ENCODE data around the gene LIPJ. TPM values are rescaled to one million over a fixed set of nuclear protein-coding genes. Genes with fewer than 3 reads are reported as not detected.

The LIPJ gene
- total RNA-seq, 1 experiment from 2014 or later = not detected

DNA sequence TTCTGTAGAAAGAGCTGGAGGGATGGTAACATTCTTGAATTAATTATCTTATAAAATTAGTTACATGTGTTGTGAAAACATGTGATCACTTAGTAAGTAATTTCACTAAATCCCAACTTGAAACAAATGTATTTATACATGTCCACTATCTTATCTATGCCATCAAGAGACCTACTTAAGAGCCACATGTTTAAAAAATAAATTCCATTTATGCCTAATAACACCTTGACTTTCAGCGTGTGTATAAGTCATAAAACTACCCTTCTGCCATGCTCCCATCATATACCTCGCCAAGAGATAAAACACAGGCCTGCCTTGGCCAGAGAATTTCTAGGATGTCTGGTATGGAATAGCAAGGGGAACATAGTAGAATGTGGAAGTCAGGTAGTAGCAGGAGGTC is 37.3 kb downstream of the LIPJ start:
- no peak for DNase-seq (ENCODE audit: low read depth, low spot score)
- no peaks in the 10 kb centered on the region for H3K9me2 ChIP-seq (ENCODE audit: insufficient read depth)
- intact Hi-C loops (cut with micrococcal nuclease) = no loop called here
- H4K20me1 ChIP-seq (ENCODE audit: insufficient read depth) = no peaks in the 10 kb centered on the region
- H3K4me2 ChIP-seq (ENCODE audit: low read length) = no peak overlapping the region
- H3K9ac ChIP-seq (ENCODE audit: low read length) = no peak overlapping the region
- CTCF ChIA-PET = no interaction called here
- no peaks in the 10 kb centered on the region for H3K9me3 ChIP-seq (ENCODE audit: control insufficient read depth in 1 of 2, insufficient read depth in 1 of 2, low read depth in 1 of 2, low read length in 2 of 2)
- ATAC-seq = no peak
- H2AFZ ChIP-seq (ENCODE audit: low read depth, low read length, poor library complexity, severe bottlenecking) = no peak overlapping the region
- H3K27ac ChIP-seq (ENCODE audit: low read depth, low read length) = no peak overlapping the region
- POLR2A ChIA-PET = no interaction called here
- RAD21 ChIA-PET (ENCODE audit: low non-redundant PET in 1 of 2, low total read pairs in 2 of 2, uncharacterized antibody in 2 of 2, unreplicated experiment in 2 of 2) = no interaction called here
- H3K4me1 ChIP-seq (ENCODE audit: control insufficient read depth in 1 of 2, insufficient read depth in 2 of 2, low read length in 2 of 2) = no peaks in the 10 kb centered on the region
- H3K79me2 ChIP-seq (ENCODE audit: insufficient read depth, low read length) = no peaks in the 10 kb centered on the region
- no TSS peak for BruUV-seq (replicated peaks)
- no peak overlapping the region for H3K4me3 ChIP-seq (replicated peaks in 1 of 2; ENCODE audit: low read depth in 1 of 2, low read length in 2 of 2)
- H3K36me3 ChIP-seq (ENCODE audit: control insufficient read depth in 1 of 2, insufficient read depth in 2 of 2, low read length in 2 of 2) = no peaks in the 10 kb centered on the region
- TF ChIP-seq YY1 (IDR thresholded peaks at IDR 0.05; ENCODE audit: extremely low read depth, insufficient replicate concordance, low read depth, low read length) (no peak), SIN3A (IDR thresholded peaks at IDR 0.05; ENCODE audit: low read depth) (no peak), POLR2A (IDR thresholded peaks at IDR 0.05; ENCODE audit: borderline replicate concordance, extremely low read depth, insufficient read depth, insufficient read length) (no peak), RAD21 (IDR thresholded peaks at IDR 0.05; ENCODE audit: low read depth) (no peak), TCF7L2 (IDR thresholded peaks at IDR 0.05; ENCODE audit: borderline replicate concordance, extremely low read depth, insufficient read depth, insufficient read length) (no peak), EZH2 (IDR thresholded peaks at IDR 0.05) (no peak), SP1 (IDR thresholded peaks at IDR 0.05; ENCODE audit: low read depth) (no peak)
- no peaks in the 10 kb centered on the region for H3K27me3 ChIP-seq (ENCODE audit: insufficient read depth, low read length)

DNA sequence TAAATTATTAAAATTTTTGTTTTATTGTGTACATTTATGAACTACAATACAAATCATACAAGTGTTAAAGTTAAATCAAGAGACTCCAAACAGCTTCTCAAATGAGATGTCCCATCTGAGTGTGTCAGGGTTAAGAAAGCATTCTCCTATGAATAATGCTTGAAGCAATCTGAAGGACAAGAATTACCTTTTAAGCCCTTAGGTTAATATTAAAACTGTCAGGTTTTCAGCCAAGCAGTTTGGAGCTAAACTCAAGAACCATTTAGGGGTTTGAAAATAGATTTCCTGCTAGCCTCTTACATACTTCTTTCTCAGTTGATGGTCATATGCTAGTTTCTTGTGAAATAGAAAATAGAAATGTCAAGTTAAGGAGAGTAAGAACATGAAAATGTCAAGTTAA is 38.3 kb downstream of the LIPJ start:
- BruUV-seq (replicated peaks) = no TSS peak
- H3K4me2 ChIP-seq (ENCODE audit: low read length) = no peak overlapping the region
- H3K9me2 ChIP-seq (ENCODE audit: insufficient read depth) = no peaks in the 10 kb centered on the region
- intact Hi-C loops (cut with micrococcal nuclease) = no loop called here
- H3K27me3 ChIP-seq (ENCODE audit: insufficient read depth, low read length) = no peaks in the 10 kb centered on the region
- TF ChIP-seq FOSL1 (IDR thresholded peaks at IDR 0.05; ENCODE audit: low read depth) (no peak), EZH2 (IDR thresholded peaks at IDR 0.05) (no peak), ZFX (IDR thresholded peaks at IDR 0.05) (no peak), CEBPB (IDR thresholded peaks at IDR 0.05; ENCODE audit: low read depth) (no peak), CBX3 (IDR thresholded peaks at IDR 0.05; ENCODE audit: low read depth) (no peak), TCF7L2 (IDR thresholded peaks at IDR 0.05; ENCODE audit: borderline replicate concordance, extremely low read depth, insufficient read depth, insufficient read length) (no peak), SP1 (IDR thresholded peaks at IDR 0.05; ENCODE audit: low read depth) (no peak), EGR1 (IDR thresholded peaks at IDR 0.05; ENCODE audit: low read depth) (no peak), EZH2phosphoT487 (IDR thresholded peaks at IDR 0.05; ENCODE audit: borderline replicate concordance) (no peak), RAD21 (IDR thresholded peaks at IDR 0.05; ENCODE audit: low read depth) (no peak)
- H3K4me3 ChIP-seq (replicated peaks in 1 of 2; ENCODE audit: low read depth in 1 of 2, low read length in 2 of 2) = no peak overlapping the region
- no peaks in the 10 kb centered on the region for H3K79me2 ChIP-seq (ENCODE audit: insufficient read depth, low read length)
- no peaks in the 10 kb centered on the region for H4K20me1 ChIP-seq (ENCODE audit: insufficient read depth)
- H3K9me3 ChIP-seq (ENCODE audit: control insufficient read depth in 1 of 2, insufficient read depth in 1 of 2, low read depth in 1 of 2, low read length in 2 of 2) = no peaks in the 10 kb centered on the region
- ATAC-seq = no peak
- no peaks in the 10 kb centered on the region for H3K4me1 ChIP-seq (ENCODE audit: control insufficient read depth in 1 of 2, insufficient read depth in 2 of 2, low read length in 2 of 2)
- no peak overlapping the region for H2AFZ ChIP-seq (ENCODE audit: low read depth, low read length, poor library complexity, severe bottlenecking)
- no peaks in the 10 kb centered on the region for H3K36me3 ChIP-seq (ENCODE audit: control insufficient read depth in 1 of 2, insufficient read depth in 2 of 2, low read length in 2 of 2)
- DNase-seq (ENCODE audit: low read depth, low spot score) = no peak
- no peak overlapping the region for H3K9ac ChIP-seq (ENCODE audit: low read length)
- H3K27ac ChIP-seq (ENCODE audit: low read depth, low read length) = no peak overlapping the region
- ChIA-PET CTCF (no interaction called here), POLR2A (no interaction called here), RAD21 (ENCODE audit: low non-redundant PET in 1 of 2, low total read pairs in 2 of 2, uncharacterized antibody in 2 of 2, unreplicated experiment in 2 of 2) (no interaction called here)
